HepG2 (cell line): ENCODE results near the gene ETF1.

Source experiments
- ARHGAP35 ChIP-seq: sonication (generic); formaldehyde crosslinking; IDR thresholded peaks from 2 replicates; pipeline ENCODE4 v1.9.0; 2022; ENCODE audit warnings: mild to moderate bottlenecking, inconsistent platforms, moderate library complexity, missing genetic modification reagents, borderline replicate concordance
- ATF2 ChIP-seq: sonication (generic); formaldehyde crosslinking; IDR thresholded peaks from 2 replicates; pipeline ENCODE4 v1.4.0; 2020; ENCODE audit warnings: missing genetic modification reagents
- ATF7 ChIP-seq, 2 experiments: fragments of 450-650 bp in 1 of 2; sonication (generic) in 1 of 2; formaldehyde crosslinking in 1 of 2; IDR thresholded peaks; 2 replicates each; pipeline versions ENCODE4 v1.4.0 to v1.6.1; 2016 to 2020; ENCODE audit warnings: antibody characterized with exemption in 1 of 2, mild to moderate bottlenecking in 1 of 2, missing genetic modification reagents in 1 of 2
- CTCF ChIP-seq: sonication (generic); formaldehyde crosslinking; IDR thresholded peaks from 2 replicates; pipeline ENCODE4 v1.5.0; 2020; ENCODE audit warnings: mild to moderate bottlenecking, missing genetic modification reagents, moderate library complexity
- ERF ChIP-seq: IDR thresholded peaks from 2 replicates; pipeline ENCODE4 v1.6.1; 2018; ENCODE audit warnings: missing biosample characterization, missing genetic modification reagents
- JUNB ChIP-seq: sonication (generic); formaldehyde crosslinking; IDR thresholded peaks from 2 replicates; pipeline ENCODE4 v1.8.0; 2022; ENCODE audit warnings: missing genetic modification reagents, mild to moderate bottlenecking, borderline replicate concordance
- MTA3 ChIP-seq: sonication (generic); formaldehyde crosslinking; IDR thresholded peaks from 2 replicates; pipeline ENCODE4 v1.4.0; 2020; ENCODE audit warnings: missing genetic modification reagents

GRCh38 chr5:138552657-138553056, 9.6 kb upstream of the ETF1 start:
- TF ChIP-seq ERF (no peak), ARHGAP35 (CRISPR knock-in tag) (no peak), ATF2 (CRISPR knock-in tag) (no peak), MTA3 (CRISPR knock-in tag) (no peak), JUNB (CRISPR knock-in tag) (no peak), CTCF (CRISPR knock-in tag) (no peak), ATF7 (IDR thresholded peaks at IDR 0.05) (no peak), ATF7 (CRISPR knock-in tag; IDR thresholded peaks at IDR 0.05) (no peak)
